Epithelial cell of prostate (primary cell): Measurements from ENCODE around the gene DEPDC1.
"Not testable (repeated sequence)": the region's sequence is repeated elsewhere in the genome, so short reads cannot be mapped to it uniquely, and the experiment has no call there.

Source experiments
- DNase-seq: peaks from one replicate; pipeline ENCODE4 v3.0.0-alpha.2; 2011; ENCODE audit warnings: low read depth, low spot score
- H3K27ac ChIP-seq: fragments of 450-650 bp; 2 replicates; pipeline ENCODE4 v1.5.1; 2017; ENCODE audit warnings: mild to moderate bottlenecking

DEPDC1 gene

GRCh38 chr1:68496680-68497357 lies at the start of gene DEPDC1:
TSS of gene DEPDC1 (minus strand) at chr1:68497082. CDS start at chr1:68496999, 83 bp downstream.
- H3K27ac ChIP-seq, result no peak within 1 kb of the TSS
- peak; percentile 29 for DNase-seq

GRCh38 chr1:68544651-68545050 lies 47.8 kb upstream of the DEPDC1 start:
- no peak for DNase-seq
- no peak overlapping the region for H3K27ac ChIP-seq

- DNase-seq, result no peak
- H3K27ac ChIP-seq, result no peak overlapping the region
Observed at GRCh38 chr1:68542586-68542985, 45.7 kb upstream of the DEPDC1 start.

GRCh38 chr1:68538941-68539340 lies 42.1 kb upstream of the DEPDC1 start:
- DNase-seq, result no peak

GRCh38 chr1:68528243-68528642 lies 31.4 kb upstream of the DEPDC1 start:
- peak; percentile 69 for DNase-seq
- peak overlapping the region; percentile 50 for H3K27ac ChIP-seq

More at GRCh38 chr1:68538941-68539340, 42.1 kb upstream of the DEPDC1 start:
- H3K27ac ChIP-seq, result no peak overlapping the region

- H3K27ac ChIP-seq, result peak overlapping the region; percentile 14
- DNase-seq, result peak; percentile 24
Observed at GRCh38 chr1:68525781-68526180, 28.9 kb upstream of the DEPDC1 start.

- no peak for DNase-seq
- H3K27ac ChIP-seq, result no peak overlapping the region
Observed at GRCh38 chr1:68521286-68521685, 24.4 kb upstream of the DEPDC1 start.

GRCh38 chr1:68516066-68516465 lies 19.2 kb upstream of the DEPDC1 start:
- H3K27ac ChIP-seq, result no peak overlapping the region
- DNase-seq, result no peak

- H3K27ac ChIP-seq, result no peak overlapping the region
- DNase-seq, result no peak
Observed at GRCh38 chr1:68511254-68511653, 14.4 kb upstream of the DEPDC1 start.

GRCh38 chr1:68506386-68506785 lies 9.5 kb upstream of the DEPDC1 start:
- peak; percentile 54 for DNase-seq
- H3K27ac ChIP-seq, result no peak overlapping the region

- no peak for DNase-seq
- H3K27ac ChIP-seq, result no peak overlapping the region
Observed at GRCh38 chr1:68503085-68503484, 6.2 kb upstream of the DEPDC1 start.

- H3K27ac ChIP-seq, result no peak overlapping the region
- DNase-seq, result no peak
Observed at GRCh38 chr1:68497358-68497698, 446 bp upstream of the DEPDC1 start.

- no peak for DNase-seq
- no peak overlapping the region for H3K27ac ChIP-seq
Observed at GRCh38 chr1:68495968-68496679, 758 bp downstream of the DEPDC1 start.

- no peak for DNase-seq
- H3K27ac ChIP-seq, result no peak overlapping the region
Observed at GRCh38 chr1:68495532-68495931, 1.4 kb downstream of the DEPDC1 start.

GRCh38 chr1:68493193-68493592 lies 3.7 kb downstream of the DEPDC1 start:
- DNase-seq, result no peak
- H3K27ac ChIP-seq, result no peak overlapping the region

GRCh38 chr1:68492255-68492654 lies 4.6 kb downstream of the DEPDC1 start:
- not testable (repeated sequence) for DNase-seq, H3K27ac ChIP-seq

- no peak overlapping the region for H3K27ac ChIP-seq
- no peak for DNase-seq
Observed at GRCh38 chr1:68490046-68490651, 6.7 kb downstream of the DEPDC1 start.

- no peak for DNase-seq
- no peak overlapping the region for H3K27ac ChIP-seq
Observed at GRCh38 chr1:68485431-68486022, 11.4 kb downstream of the DEPDC1 start.

GRCh38 chr1:68484618-68485017 lies 12.3 kb downstream of the DEPDC1 start:
- H3K27ac ChIP-seq, result no peak overlapping the region
- DNase-seq, result no peak

- DNase-seq, result no peak
- H3K27ac ChIP-seq, result no peak overlapping the region
Observed at GRCh38 chr1:68481041-68481440, 15.8 kb downstream of the DEPDC1 start.

- no peak overlapping the region for H3K27ac ChIP-seq
- DNase-seq, result no peak
Observed at GRCh38 chr1:68479501-68479900, 17.4 kb downstream of the DEPDC1 start.
